ENCODE measurements around the gene INPP4B. TPM values are rescaled to one million over a fixed set of nuclear protein-coding genes. Genes with fewer than 3 reads are reported as not detected.

INPP4B gene
- total and polyA plus RNA-seq, 2 of the 4 experiments (the other 2 are of a cell fraction), result 1.8 to 14.0 TPM

GRCh38 chr4:142707401-142707800, 138.7 kb downstream of the INPP4B start:
- DNase-seq (no peak), ATAC-seq (ENCODE audit: low read depth) (no peak)
- intact Hi-C loops (cut with micrococcal nuclease) (no loop called here), dilution Hi-C loops (cut with HindIII; ENCODE audit: low sequenced_read_pairs, unreplicated experiment) (no loop called here), in situ Hi-C loops (cut with MboI; ENCODE audit: low sequenced_read_pairs) (loop anchor here (25.0 kb wide), 1 partner anchor 1545 kb away; no protein-coding TSS in a partner anchor)
- H4K5ac ChIP-seq (ENCODE audit: low read depth, low read length), result no peak overlapping the region
- H3K9me1 ChIP-seq (ENCODE audit: insufficient read depth, low read length), result no peaks in the 10 kb centered on the region
- no peak overlapping the region for H2AK5ac ChIP-seq (ENCODE audit: low read depth, low read length)
- ChIA-PET CTCF (no interaction called here), POLR2A (ENCODE audit: unreplicated experiment) (no interaction called here)
- no peaks in the 10 kb centered on the region for H3K79me1 ChIP-seq (ENCODE audit: low read depth in 1 of 2, low read length in 2 of 2)
- no peaks in the 10 kb centered on the region for H3K9me3 ChIP-seq (ENCODE audit: control insufficient read depth, insufficient read depth, low read length)
- no peak overlapping the region for H2BK20ac ChIP-seq (ENCODE audit: low read depth, low read length)
- H3K36me3 ChIP-seq (ENCODE audit: control insufficient read depth, insufficient read depth, low read length), result no peaks in the 10 kb centered on the region
- WGBS, 2 experiments (ENCODE audit: extremely low coverage in 2 of 2, insufficient read length in 1 of 2), result no CpG with 5 or more reads among the region's 1 CpG
- no peak overlapping the region for H2AK9ac ChIP-seq (replicated peaks; ENCODE audit: low read depth, low read length, poor library complexity)
- H3K9ac ChIP-seq (ENCODE audit: low read depth, low read length), result no peak overlapping the region
- H3K4me3 ChIP-seq (ENCODE audit: insufficient read depth, low read depth, low read length), result no peak overlapping the region
- no peak overlapping the region for H3K18ac ChIP-seq (ENCODE audit: low read depth, low read length)
- H2BK120ac ChIP-seq (ENCODE audit: low read depth, low read length), result no peak overlapping the region
- H3K23ac ChIP-seq (ENCODE audit: low read depth, low read length), result no peak overlapping the region
- no peak overlapping the region for H4K8ac ChIP-seq (ENCODE audit: low read depth in 2 of 2, low read length in 2 of 2)
- H3K4me1 ChIP-seq (ENCODE audit: control insufficient read depth, insufficient read depth, low read length), result no peaks in the 10 kb centered on the region
- no peak overlapping the region for H2BK15ac ChIP-seq (ENCODE audit: low read depth, low read length)
- no peaks in the 10 kb centered on the region for H3K27me3 ChIP-seq (ENCODE audit: control insufficient read depth, insufficient read depth, low read length)
- H2BK5ac ChIP-seq (ENCODE audit: low read depth, low read length, poor library complexity, severe bottlenecking), result no peak overlapping the region
- no peak overlapping the region for H2AFZ ChIP-seq (replicated peaks; ENCODE audit: low read length, poor library complexity)
- H3K4ac ChIP-seq (ENCODE audit: low read depth, low read length), result no peak overlapping the region
- H3K27ac ChIP-seq (ENCODE audit: insufficient read depth, low read length), result no peak overlapping the region
- no peak for TF ChIP-seq NFE2L2 (IDR thresholded peaks at IDR 0.05; ENCODE audit: low read depth, low read length)
- TF ChIP-seq, protein P1, sequence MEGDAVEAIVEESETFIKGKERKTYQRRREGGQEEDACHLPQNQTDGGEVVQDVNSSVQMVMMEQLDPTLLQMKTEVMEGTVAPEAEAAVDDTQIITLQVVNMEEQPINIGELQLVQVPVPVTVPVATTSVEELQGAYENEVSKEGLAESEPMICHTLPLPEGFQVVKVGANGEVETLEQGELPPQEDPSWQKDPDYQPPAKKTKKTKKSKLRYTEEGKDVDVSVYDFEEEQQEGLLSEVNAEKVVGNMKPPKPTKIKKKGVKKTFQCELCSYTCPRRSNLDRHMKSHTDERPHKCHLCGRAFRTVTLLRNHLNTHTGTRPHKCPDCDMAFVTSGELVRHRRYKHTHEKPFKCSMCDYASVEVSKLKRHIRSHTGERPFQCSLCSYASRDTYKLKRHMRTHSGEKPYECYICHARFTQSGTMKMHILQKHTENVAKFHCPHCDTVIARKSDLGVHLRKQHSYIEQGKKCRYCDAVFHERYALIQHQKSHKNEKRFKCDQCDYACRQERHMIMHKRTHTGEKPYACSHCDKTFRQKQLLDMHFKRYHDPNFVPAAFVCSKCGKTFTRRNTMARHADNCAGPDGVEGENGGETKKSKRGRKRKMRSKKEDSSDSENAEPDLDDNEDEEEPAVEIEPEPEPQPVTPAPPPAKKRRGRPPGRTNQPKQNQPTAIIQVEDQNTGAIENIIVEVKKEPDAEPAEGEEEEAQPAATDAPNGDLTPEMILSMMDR (conservative IDR thresholded peaks at IDR 0.05; ENCODE audit: low read depth, low read length), result no peak
- no peak for TF ChIP-seq POLR2A (IDR thresholded peaks at IDR 0.05; ENCODE audit: low read depth, low read length)
- TF ChIP-seq RFX5 (IDR thresholded peaks at IDR 0.05; ENCODE audit: low read depth, low read length), result no peak
- TF ChIP-seq CEBPB (IDR thresholded peaks at IDR 0.05; ENCODE audit: low read depth, low read length), result no peak
- no peak for TF ChIP-seq USF2 (IDR thresholded peaks at IDR 0.05; ENCODE audit: low read depth, low read length)
- no peak for TF ChIP-seq CHD1 (IDR thresholded peaks at IDR 0.05; ENCODE audit: low read depth, low read length)
- no peak for TF ChIP-seq FOS (IDR thresholded peaks at IDR 0.05; ENCODE audit: low read depth, low read length)
- TF ChIP-seq SMC3 (IDR thresholded peaks at IDR 0.05; ENCODE audit: low read depth, low read length), result no peak
- no peak for TF ChIP-seq MAZ (IDR thresholded peaks at IDR 0.05; ENCODE audit: borderline replicate concordance, low read depth, low read length)
- H3K4me2 ChIP-seq (ENCODE audit: low read depth, low read length), result no peak overlapping the region
- H3K56ac ChIP-seq (ENCODE audit: extremely low read depth, insufficient read depth, low read length), result no peak overlapping the region
- no peak overlapping the region for H4K91ac ChIP-seq (ENCODE audit: insufficient read depth, low read depth, low read length)
- no TSS peak for BruUV-seq (replicated peaks)
- no peaks in the 10 kb centered on the region for H4K20me1 ChIP-seq (ENCODE audit: insufficient read depth, low read length)
- H3K14ac ChIP-seq (replicated peaks; ENCODE audit: low read depth, low read length), result no peak overlapping the region
